ENCODE measurements around the gene PTPRE.

DNA sequence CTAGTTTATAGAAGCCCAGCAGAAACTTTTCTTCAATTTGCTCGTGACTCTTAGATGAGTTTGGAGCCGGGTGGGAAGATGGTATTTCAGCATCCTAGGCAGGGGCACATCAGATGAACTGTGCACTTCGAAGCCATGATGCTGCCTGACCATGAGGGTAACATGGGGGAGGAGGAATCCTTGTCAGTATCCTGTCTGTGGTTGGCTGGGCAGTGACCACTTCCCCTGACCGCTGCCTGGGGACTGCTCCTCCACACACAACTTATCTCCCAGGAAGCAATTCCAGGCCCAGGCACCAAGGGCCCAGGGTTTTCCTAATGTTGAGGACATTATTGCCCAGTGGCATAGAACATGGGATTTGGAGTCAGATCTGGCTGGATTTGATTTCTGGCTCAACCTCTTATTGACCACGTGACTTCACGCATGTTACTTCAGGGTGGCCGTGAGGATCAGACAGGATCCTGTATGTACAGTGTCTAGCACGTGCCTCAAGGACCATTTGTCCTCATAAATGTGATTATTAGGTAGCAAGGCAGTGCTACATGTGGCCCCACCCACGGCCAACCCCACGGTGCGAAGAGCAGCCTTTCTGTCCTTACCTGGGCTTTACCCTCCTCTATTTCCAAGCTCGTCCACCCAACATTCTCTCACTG, 65.2 kb downstream of the PTPRE start:
- TF ChIP-seq, protein P1, sequence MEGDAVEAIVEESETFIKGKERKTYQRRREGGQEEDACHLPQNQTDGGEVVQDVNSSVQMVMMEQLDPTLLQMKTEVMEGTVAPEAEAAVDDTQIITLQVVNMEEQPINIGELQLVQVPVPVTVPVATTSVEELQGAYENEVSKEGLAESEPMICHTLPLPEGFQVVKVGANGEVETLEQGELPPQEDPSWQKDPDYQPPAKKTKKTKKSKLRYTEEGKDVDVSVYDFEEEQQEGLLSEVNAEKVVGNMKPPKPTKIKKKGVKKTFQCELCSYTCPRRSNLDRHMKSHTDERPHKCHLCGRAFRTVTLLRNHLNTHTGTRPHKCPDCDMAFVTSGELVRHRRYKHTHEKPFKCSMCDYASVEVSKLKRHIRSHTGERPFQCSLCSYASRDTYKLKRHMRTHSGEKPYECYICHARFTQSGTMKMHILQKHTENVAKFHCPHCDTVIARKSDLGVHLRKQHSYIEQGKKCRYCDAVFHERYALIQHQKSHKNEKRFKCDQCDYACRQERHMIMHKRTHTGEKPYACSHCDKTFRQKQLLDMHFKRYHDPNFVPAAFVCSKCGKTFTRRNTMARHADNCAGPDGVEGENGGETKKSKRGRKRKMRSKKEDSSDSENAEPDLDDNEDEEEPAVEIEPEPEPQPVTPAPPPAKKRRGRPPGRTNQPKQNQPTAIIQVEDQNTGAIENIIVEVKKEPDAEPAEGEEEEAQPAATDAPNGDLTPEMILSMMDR (IDR thresholded peaks at IDR 0.05): no peak
- TF ChIP-seq POLR2AphosphoS5 (IDR thresholded peaks at IDR 0.05): no peak
